Activated CD8-positive, alpha-beta memory T cell treated with anti-CD3 and anti-CD28 coated beads, Interleukin-2, amount 50 U/mL, for 24 hours (primary cell): ENCODE measurements around the gene UTS2R.
"Not testable (repeated sequence)": the region's sequence is repeated elsewhere in the genome, so short reads cannot be mapped to it uniquely, and the experiment has no call there.

Source experiments
- DNase-seq: peaks from one replicate; pipeline ENCODE4 v3.0.0-alpha.2; 2020; ENCODE audit errors: extremely low read depth

The UTS2R gene

DNA sequence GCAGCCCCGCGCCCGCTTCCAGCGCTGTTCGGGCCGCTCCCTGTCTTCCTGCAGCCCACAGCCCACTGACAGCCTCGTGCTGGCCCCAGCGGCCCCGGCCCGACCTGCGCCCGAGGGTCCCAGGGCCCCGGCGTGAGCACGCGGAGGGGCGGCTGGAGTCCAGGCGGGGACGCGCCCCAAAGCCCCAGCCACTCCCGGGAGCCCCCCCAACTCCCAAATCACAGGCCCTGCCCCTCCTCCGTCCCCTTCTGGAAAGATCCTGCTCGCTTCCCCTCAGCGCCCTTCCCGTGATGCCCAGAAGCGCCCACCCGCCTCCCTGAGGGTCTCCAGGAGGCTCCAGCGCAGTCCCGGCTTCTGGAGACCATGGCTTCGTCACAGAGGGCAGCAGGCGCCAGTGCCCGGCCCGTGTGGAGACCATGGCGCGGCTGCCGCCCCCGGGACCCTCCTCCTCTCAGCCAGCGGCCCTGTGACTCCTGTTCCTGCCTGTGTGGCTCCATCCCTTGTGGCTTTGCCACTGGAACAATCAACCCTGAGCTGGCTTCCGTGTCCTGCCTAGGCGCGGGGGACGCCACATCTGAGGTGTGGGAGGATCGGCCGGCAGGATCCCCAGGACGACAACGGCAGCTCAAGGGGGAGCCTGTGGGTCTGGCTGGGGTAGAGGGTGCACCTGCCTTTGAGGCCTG lies 3.9 kb downstream of the UTS2R start:
- DNase-seq, result no peak

DNA sequence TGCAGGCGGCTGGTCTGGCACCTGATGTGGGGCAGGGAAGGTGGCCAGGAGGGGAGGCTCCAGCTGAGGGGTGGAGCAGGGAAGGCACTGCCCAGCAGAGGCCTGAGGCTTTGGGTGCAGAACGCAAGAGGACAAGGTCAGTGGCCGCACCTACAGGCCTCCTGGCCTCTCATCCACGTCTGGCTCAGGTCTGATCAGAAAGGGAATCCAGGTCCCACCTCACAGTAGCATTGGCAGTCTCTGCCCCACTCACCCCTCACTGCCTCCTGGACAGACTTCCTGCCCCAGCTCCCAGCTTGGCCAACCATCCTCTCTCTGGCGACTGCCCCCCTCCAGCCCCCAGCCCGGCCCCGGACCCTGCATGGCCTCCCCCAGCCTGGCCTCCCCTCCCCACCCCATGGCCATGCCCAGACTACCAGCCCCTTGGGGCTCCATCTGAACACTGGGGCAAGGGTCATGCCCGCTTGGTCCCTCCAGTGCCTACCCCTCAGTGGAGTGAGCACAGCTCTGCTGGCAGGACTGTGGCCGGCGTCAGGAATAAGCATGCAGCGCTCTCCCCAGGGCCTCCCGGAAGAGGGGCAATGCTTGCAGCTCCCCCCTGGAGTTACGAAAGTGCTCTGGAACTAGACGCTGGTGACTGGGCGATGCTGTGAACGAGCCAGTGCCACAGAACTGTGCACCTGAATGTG lies 4.6 kb downstream of the UTS2R start:
- DNase-seq, result no peak

DNA sequence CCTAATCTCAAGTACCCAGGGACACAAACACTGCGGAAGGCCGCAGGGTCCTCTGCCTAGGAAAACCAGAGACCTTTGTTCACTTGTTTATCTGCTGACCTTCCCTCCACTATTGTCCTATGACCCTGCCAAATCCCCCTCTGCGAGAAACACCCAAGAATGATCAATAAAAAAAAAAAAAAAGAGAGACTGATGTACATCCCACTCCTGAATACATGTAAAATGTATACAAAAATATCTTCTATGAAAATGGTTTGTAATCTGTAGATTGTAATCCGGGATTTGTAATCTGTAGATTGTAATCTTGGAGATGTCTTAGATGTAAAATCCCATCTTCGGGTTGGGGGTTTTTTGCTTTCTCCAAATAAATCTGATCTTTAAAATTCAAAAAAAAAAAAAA lies 5.7 kb downstream of the UTS2R start:
- not testable (repeated sequence) for DNase-seq

DNA sequence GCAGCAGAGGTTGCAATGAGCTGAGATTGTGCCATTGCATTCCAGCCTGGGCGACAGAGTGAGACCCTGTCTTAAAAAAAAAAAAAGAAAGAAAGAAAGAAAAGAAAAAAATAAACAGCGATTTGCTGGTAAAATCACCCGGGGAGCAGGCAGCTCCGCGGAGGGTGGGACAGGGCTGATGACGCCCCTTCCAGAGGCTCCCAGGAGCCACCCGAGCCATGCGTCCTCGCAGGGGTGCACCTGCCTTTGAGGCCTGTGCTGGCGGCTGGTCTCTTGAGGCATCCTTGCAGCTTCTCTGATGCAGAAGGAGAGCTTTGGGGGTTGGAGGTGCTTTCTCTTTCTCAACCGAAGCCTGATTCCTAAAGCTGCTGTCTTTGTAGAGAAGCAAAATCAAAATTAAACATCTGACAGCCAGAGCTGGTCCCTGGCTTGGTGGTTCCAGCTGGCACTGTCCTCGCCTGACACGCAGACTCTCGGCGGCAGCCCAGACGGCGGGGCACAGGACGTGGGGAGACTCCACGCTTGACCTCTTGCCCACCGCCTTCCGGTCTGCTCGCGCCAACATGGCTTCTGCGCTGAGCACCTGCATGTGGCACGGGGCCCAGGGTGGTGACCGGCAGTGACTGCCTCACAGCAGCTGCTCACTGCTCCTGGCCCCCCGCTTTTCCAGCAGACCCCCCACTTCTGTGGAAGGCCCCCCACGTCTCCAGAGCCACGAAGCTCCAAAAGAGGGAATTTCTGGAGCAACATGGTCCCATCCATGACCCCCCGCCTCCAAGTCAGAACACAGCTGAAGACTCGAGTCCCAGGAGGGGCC lies 6.6 kb downstream of the UTS2R start:
- no peak for DNase-seq

DNA sequence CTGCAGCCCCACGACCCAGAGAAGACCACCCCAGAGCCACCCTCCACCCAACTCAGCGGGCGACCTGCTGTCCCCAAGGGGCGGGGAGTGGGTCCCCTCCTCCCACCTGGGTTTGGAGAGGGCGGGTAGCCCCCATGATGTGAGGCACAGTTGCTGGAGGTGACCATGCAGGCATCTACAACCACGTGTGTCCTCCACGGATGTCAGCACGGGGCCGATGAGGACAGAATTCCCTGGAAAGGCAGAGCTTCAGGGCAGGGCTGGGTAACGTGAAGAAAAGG lies 7.1 kb downstream of the UTS2R start:
- no peak for DNase-seq

DNA sequence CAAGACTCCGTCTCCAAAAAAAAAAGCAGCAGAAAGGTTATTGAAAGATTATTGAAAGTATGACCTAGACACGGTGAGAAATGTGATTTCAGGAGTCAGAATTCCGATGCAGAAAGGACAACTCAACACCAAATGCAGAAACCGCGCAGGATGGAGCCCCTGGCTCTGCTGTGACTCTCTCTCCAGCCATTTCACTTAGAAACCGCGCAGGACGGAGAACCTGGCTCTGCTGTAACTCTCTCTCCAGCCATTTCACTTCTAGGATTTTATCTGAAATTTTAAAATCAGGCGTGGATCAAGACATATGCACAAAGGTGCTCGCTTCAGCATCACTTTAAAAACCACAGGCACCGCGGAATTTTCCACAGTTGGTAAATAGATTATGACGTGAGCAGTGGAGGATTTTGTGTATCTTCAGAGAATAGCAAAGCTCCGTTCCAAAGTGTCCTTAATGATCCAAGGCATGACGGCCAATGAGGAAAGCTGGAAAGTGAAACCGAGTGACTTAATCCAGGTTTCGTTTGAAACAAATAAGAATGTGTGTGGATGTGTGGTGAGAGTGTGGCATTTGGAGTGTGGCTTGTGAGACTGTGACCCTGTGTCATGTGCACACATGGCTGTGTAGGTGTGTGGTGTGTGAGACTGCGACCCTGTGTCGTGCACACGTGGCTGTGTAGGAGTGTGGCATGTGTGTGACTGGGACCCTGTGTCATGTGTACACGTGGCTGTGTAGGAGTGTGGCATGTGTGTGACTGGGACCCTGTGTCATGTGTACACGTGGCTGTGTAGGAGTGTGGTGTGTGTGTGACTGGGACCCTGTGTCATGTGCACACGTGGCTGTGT lies 9.5 kb downstream of the UTS2R start:
- DNase-seq, result no peak

DNA sequence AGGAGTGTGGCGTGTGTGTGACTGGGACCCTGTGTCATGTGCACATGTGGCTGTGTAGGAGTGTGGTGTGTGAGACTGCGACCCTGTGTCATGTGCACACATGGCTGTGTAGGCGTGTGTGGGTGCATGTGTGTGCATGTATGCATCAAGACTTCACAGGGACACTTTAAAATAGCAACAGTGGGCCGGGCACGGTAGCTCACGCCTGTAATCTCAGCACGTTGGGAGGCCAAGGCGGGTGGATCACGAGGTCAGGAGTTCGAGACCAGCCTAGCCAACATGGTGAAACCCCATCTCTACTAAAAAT lies 10.1 kb downstream of the UTS2R start:
- DNase-seq, result not testable (repeated sequence)

DNA sequence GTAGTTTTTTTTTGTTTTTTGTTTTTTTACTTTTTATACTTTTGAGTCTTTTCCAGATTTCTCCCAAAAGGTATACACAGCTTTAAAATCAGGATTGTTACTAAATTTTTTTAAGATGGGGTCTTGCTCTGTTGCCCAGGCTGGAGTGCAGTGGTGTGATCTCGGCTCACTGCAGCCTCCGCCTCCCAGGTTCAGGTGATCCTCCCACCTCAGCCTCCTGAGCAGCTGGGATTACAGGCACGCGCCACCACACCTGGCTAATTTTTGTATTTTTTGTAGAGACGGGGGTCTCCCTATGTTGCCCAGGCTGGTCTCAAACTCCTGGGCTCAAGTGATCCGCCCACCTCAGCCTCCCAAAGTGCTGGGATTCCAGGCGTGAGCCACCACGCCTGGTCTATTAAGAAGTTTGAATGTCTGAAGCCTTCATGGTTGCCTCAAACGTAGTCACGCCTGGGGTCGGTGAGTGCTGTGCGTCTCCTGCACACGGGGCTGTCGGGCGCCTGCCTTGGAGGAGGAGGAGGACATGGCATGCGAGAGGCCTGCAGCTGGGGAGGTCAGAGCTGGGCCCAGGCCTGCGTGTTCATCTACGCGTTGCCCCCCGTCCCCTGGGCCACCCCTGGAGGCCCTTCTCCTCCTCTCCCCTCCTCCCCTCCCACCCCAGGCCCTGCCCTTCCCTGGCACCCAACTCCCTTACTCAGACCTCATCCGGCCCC lies 10.8 kb downstream of the UTS2R start:
- DNase-seq, result not testable (repeated sequence)

DNA sequence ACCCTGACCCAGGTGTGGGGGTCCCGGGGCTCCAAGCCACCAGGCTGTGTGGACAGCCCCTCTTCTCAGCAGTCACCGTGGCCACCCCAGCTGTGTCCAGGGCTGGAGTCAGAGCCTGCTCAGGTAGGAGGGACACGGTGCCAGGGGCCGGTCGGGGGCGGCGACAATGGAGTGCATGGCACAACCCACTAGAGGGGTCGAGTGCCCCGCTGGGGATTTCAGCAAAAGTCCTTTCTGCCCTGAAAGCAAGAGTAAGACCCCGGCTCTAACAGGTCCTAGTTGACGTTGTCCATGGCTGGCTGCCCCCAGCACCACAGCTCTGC lies 11.3 kb downstream of the UTS2R start:
- no peak for DNase-seq

DNA sequence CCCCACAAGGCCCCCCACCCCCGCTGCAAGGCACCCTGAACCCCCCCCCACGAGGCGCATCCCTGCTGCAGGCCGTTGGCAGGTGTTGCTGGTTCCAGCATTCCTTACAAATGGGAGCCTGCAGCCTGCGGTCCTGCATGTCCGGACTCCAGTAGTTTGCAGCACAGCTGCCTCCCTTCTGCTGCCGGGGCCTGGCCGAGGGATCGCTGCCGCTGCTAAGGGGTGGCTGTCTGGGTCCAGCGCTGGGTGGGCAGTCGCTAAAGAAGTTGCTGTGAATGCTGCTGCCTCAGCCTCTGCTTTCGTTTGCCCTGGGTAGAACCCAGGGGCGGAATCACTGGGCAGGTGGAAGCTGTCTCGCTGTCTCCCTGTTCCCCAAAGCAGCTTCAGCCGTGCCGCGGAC lies 11.8 kb downstream of the UTS2R start:
- DNase-seq, result no peak

DNA sequence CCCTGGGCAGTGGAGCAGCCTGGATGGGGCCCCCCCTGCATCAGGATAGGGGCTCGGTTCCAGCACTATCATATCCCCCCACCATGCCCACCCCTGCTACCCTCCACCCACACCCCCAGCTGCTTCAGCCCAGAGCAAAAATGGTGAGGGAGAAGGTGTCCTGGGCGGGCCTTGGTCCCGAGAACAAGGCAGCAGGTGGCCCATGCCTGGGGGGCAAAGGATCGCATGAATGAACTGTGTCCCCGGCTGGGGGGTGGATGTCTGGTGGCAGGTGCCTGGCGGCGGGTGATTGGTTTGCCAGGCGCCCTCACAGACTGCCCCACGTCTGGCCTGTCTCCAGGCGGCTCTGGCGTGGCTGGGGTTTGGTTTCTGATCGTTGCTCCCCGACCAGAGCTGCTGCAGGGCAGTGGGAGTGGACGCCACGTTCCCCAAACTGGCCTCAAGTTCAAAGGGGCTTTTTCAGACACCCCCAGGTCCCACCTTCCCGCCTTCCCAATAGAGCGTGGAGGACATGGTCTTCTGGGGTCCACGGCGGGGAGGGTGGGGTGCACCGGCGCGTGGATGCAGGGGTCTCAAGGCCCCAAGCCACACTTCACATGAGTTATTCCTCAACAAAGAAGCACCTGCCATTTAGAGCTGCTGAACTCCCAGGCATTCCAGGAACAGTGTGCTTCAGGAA lies 12.6 kb downstream of the UTS2R start:
- no peak for DNase-seq

DNA sequence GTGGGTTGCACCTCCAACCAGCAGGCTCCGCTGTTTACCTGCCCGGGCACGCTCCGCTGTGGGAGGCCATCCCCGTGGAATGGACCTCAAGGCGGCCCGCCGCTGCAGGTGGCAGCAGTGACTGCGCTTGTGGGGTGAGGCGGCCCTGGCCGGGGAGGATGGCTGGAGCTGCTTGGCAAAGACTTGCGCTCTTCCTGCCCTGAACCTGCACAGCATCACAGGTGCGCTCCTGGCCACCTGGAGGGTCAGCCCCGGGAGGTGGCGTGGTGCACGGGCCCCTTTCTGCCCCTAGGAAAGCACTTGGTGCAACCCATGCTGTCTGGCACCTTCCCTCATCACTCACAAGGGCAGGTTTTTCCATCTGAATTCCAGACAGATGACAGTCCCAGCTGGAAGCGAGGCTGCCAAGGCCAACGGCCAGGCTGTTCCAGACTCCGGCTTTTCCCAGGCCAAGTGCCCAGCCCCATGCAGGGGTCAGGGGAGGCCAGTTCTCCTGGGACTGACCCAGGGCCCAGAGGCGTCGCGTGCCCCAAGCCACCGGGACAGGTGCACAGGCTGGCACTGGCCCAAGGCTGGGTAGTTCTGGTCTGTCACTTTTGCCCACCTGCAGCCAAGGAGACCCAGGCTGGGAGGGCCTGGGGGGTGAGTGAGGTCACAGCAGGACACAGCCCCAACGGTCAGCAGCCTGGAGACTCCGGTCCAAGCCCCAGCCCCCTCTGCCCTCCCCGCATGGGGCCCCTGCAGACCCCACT lies 13.3 kb downstream of the UTS2R start:
- DNase-seq, result no peak

DNA sequence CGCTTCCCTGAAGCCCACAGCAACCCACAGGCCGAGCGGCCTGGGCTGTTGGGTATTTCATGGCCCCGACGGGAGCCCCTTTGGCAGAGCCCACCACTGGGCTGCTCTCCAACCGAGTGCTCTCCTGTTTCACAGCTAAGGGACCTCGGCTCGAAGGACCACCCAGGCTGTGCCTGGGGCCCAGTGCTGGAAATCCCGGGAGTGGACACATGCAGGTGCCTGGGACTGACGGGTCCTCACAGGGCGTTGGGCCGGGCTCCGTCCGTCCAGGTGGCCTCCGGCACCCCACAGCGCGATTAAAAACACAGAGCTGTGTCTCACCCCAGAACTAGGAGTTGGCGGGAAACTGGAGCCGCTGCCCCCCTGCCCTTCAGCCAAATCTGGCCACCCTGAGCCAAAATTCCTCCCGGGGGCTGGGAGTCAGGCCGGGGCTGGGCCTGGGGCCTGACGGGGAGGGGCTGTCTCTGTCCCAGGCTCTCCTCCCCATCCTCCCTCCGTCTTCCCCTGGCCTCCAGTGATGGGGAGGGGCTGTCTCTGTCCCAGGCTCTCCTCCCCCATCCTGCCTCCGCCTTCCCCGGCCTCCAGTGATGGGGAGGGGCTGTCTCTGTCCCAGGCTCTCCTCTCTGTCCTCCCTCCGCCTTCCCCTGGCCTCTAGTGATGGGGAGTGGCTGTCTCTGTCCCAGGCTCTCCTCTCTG lies 14.1 kb downstream of the UTS2R start:
- DNase-seq, result no peak

DNA sequence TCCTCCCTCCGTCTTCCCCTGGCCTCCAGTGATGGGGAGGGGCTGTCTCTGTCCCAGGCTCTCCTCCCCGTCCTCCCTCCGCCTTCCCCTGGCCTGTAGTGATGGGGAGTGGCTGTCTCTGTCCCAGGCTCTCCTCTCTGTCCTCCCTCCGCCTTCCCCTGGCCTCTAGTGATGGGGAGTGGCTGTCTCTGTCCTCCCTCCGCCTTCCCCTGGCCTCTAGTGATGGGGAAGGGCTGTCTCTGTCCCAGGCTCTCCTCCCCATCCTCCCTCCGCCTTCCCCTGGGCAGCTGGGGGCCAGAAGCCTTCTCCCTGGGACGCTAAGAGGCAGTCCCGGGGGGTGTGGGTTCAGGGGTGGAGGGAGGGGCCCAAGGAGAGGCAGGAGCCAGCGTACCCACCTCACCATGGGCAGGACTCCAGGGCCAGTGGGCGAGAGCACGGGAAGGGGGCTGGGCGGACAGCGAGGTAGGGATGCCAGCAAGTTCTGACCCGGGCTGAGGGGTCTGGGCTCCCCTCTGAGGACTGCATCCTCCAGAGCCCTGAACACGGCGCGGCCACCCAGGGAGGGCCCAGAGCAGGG lies 14.8 kb downstream of the UTS2R start:
- no peak for DNase-seq

DNA sequence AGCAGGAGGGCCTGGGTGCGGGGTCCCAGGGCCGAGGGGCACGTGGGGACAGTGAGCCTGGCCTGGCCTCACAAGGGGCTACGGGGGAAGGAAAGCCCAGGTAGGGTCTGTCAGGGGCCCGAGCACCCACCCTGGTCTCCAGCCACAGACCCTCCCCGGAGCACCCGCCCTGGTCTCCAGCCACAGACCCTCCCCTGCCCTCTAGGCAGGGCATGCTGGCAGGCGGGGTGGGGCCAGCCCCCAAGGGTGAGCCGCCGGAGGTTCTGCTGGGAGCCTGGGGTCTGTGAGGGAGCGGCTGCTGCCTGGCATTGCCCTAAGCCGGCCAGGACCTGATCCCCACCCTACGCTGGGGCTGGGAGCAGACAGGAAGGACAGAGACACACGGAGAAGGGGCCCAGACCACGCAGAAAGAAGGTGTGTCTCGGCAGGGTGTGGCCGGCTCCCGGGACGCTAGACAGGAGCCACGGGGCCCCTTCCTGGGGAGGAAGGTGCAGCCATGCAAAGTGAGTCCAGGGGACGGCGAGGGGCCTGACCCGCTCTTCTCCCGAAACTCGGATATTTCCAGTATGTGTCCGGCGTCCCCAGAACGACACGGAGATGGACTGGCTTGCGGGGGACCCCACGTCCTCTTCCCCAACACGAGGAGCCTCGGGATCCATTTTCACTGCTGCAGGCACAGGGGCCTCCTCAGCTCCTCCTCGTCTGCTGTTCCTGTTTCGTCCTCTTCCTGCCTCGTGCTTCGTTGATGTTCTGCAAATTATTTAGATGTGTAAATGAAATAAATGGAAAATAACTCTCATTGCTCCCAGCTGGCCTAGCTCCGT lies 15.5 kb downstream of the UTS2R start:
- DNase-seq, result no peak

DNA sequence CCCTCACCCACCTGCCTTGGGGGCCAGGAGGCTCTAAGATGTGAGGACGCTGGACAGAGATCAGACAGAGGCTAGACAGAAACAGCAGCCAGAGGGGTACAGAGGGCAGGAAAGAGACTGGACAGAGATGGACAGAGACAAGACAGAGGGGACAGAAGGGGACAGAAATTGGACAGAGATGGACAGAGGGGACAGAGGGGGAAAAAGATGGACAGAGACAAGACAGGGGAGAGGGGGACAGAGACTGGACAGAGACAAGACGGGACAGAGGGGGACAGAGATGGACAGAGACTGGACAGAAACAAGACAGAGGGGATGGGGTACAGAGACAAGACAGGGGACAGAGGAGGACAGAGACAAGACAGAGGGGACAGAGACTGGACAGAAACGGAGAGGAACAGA lies 16.1 kb downstream of the UTS2R start:
- DNase-seq, result no peak

DNA sequence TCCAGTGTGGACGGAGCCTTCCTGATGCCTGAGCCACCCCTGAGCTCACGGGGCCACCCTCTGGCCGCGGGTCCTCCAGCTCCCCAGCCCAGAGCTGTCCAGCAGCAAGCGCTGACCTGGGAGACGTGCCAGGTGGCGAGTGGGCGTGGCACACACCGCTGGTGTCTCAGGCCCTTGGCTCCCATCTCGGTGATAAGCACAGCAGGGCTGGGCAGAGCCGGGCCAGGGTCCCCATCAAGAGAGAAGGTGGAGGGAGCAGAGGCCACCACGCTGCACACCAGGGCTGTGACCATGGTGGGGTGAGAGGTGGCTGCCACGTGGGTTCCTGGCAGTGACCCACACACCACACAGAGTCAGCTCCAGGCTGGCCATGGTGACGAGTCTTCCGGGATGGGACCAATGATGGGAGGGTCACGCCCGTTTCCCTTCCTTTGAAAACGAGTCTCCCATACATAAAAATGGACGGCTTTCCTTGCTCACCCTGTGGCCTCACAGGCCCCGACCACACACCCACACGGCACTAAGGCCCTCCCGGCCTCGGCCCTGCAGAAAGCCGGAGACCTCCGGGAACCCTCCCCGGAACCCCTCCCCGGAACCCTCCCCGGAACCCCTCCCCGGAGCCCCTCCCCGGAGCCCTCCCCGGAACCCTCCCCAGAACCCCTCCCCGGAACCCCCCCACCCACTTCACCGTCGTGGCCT lies 16.8 kb downstream of the UTS2R start:
- no peak for DNase-seq

DNA sequence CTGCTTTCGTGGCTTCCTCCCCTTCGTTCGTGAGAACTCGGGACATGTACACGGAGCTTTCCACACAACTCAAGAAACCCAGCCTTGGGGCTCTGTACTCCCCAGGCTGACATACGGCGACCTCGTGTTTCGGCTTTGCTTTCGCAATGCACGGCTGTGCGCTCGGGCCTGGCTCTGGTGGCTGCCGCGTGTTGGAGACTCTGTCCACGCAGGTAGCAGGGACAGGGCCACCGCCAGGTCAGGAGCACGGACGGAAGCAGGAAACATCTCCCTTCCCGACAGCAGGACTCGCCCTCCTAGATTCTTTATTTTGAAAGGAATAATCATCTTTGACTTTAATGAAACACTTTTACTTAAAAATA lies 17.3 kb downstream of the UTS2R start:
- DNase-seq, result no peak
